Natural killer cell (primary cell): ENCODE data around the gene RALBP1. TPM values are rescaled to one million over a fixed set of nuclear protein-coding genes. Genes with fewer than 3 reads are reported as not detected.

Experiments used
- ATAC-seq, 3 donors: fragments of 150-1000 bp in 2 of 3; fragments of 200-7000 bp in 1 of 3; cut with Tn5 transposase; 1 replicate in 1 of 3; 2 replicates in 2 of 3; pipeline ENCODE4 v1.10.0; 2021; ENCODE audit warnings: mild to moderate bottlenecking in 2 of 3, moderate library complexity in 2 of 3
- DNase-seq, 2 donors: peaks; one replicate each; pipeline versions ENCODE4 v3.0.0 to v3.0.0-alpha.2; 2013 to 2021; ENCODE audit warnings: mixed read lengths in 1 of 2
- H3K27ac ChIP-seq: one replicate; pipeline ENCODE4 v1.5.1; 2013; ENCODE audit warnings: mild to moderate bottlenecking, low read length
- H3K27me3 ChIP-seq: one replicate; pipeline ENCODE4 v1.6.1; 2013; ENCODE audit warnings: low read length; ENCODE audit not compliant: control insufficient read depth, insufficient read depth
- H3K36me3 ChIP-seq: one replicate; pipeline ENCODE4 v1.6.1; 2013; ENCODE audit warnings: low read length; ENCODE audit not compliant: control insufficient read depth, insufficient read depth
- H3K4me1 ChIP-seq: one replicate; pipeline ENCODE4 v1.6.1; 2013; ENCODE audit warnings: low read length; ENCODE audit not compliant: control insufficient read depth, insufficient read depth
- H3K4me3 ChIP-seq: one replicate; pipeline ENCODE4 v1.5.1; 2013; ENCODE audit warnings: low read length
- H3K9me3 ChIP-seq: one replicate; pipeline ENCODE4 v1.6.1; 2013; ENCODE audit warnings: low read length; ENCODE audit not compliant: control insufficient read depth, insufficient read depth
- H3K27ac Mint-ChIP-seq, 2 donors: one replicate each; pipeline ENCODE4 v1.8.0; 2022; ENCODE audit warnings: mild to moderate bottlenecking in 2 of 2, mixed read lengths in 2 of 2, moderate library complexity in 1 of 2
- H3K27me3 Mint-ChIP-seq, 2 donors: one replicate each; pipeline ENCODE4 v1.8.0; 2022; ENCODE audit warnings: low read depth in 2 of 2, mixed read lengths in 2 of 2
- H3K36me3 Mint-ChIP-seq: one replicate; pipeline ENCODE4 v1.8.0; 2022; ENCODE audit warnings: mixed read lengths
- H3K4me1 Mint-ChIP-seq, 2 donors: one replicate each; pipeline ENCODE4 v1.8.0; 2022; ENCODE audit warnings: mixed read lengths in 2 of 2
- H3K4me3 Mint-ChIP-seq: one replicate; pipeline ENCODE4 v1.8.0; 2022; ENCODE audit warnings: mild to moderate bottlenecking, moderate library complexity, mixed read lengths
- H3K9me3 Mint-ChIP-seq, 2 donors: one replicate each; pipeline ENCODE4 v1.8.0; 2022; ENCODE audit warnings: mixed read lengths in 2 of 2
- CTCF ChIP-seq: fragments of 200-600 bp; IDR thresholded peaks from one replicate; pipeline ENCODE4 v1.8.0; 2022; ENCODE audit warnings: antibody characterized with exemption
- WGBS: methylation state at CpG from one replicate; pipeline ENCODE4 v1.1.7; 2013; ENCODE audit warnings: missing lambda C conversion rate; ENCODE audit not compliant: insufficient coverage; 5-methylcytosine and 5-hydroxymethylcytosine counted together
- intact Hi-C: fragments of 100-400 bp; cut with micrococcal nuclease; formaldehyde crosslinking; loops from one replicate; pipeline ENCODE4 v1.14.2; 2022
- total RNA-seq, 4 donors: library from RNA; stranded (reverse); fragments of 120-200 nt in 1 of 4; gene quantifications; one replicate each; pipeline versions ENCODE4 v1.2.3 to v1.2.4, GENCODE V29; 2013 to 2022

The RALBP1 gene
- total RNA-seq, 3 donors from 2014 or later (not counting 1 experiment from before 2014, with no cell fraction given) = 27.3 to 40.0 (median 33.4) TPM

DNA sequence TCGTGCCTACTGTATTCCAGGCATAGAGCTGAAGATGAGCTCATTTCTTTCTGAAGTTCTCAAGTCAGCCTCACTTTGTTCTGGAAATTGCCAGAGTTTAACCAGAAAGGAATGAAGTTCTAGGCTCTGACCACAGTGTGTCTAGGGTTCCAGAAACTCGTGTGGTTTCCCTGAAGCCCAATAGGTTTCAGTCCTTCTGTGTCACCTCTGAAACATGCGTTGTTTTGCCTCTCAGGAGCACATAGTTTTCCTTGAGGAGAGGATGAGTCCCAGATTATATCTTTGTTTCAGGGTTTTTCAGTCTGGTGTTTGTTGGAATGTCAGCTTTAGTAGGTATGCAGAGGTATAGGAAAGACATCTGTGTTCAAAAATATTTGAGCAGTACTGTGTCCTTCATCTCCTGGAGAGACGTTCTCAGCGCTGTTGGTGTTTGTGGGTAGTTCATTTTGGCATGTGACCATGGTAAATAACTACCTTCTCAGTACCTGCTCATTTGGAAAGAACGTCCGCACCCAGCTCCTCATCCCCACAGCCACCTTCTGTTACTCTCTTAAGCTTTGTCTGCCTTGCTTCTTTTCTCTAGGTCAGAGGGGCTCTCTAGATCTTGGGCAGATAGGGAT, 56.6 kb downstream of the RALBP1 start:
- Mint-ChIP-seq H3K9me3 (peaks cover 0 to 3% of the 10 kb centered on the region in 2 donors), H3K27ac (no peak overlapping the region)

GRCh38 chr18:9534844-9535243, 59.5 kb downstream of the RALBP1 start:
- WGBS = 97% methylated on average over 10 of the region's 11 CpGs
- Mint-ChIP-seq H3K4me3 (no peak overlapping the region), H3K27me3 (no peaks in the 10 kb centered on the region), H3K27ac (no peak overlapping the region), H3K4me1 (peaks cover 9 to 10% of the 10 kb centered on the region in 2 donors), H3K36me3 (peaks cover 16% of the 10 kb centered on the region), H3K9me3 (no peaks in the 10 kb centered on the region)
- Histone ChIP-seq H3K27ac (no peak overlapping the region), H3K36me3 (peaks cover 49% of the 10 kb centered on the region), H3K4me1 (no peaks in the 10 kb centered on the region), H3K27me3 (no peaks in the 10 kb centered on the region), H3K9me3 (no peaks in the 10 kb centered on the region), H3K4me3 (no peak overlapping the region)
- no peak for TF ChIP-seq CTCF
- no peak for DNase-seq
- intact Hi-C loops = no loop called here
- ATAC-seq = no peak

More for the DNA sequence above, 56.6 kb downstream of the RALBP1 start:
- H3K36me3 Mint-ChIP-seq = peaks cover 34% of the 10 kb centered on the region
- Histone ChIP-seq H3K36me3 (peaks cover 58% of the 10 kb centered on the region), H3K4me3 (no peak overlapping the region), H3K27ac (no peak overlapping the region), H3K4me1 (no peaks in the 10 kb centered on the region), H3K9me3 (no peaks in the 10 kb centered on the region), H3K27me3 (no peaks in the 10 kb centered on the region)
- intact Hi-C loops = no loop called here
- no peak for DNase-seq
- no peak for ATAC-seq
- peaks cover 10% of the 10 kb centered on the region in 2 donors for H3K4me1 Mint-ChIP-seq
- H3K4me3 Mint-ChIP-seq = no peak overlapping the region
- H3K27me3 Mint-ChIP-seq = no peaks in the 10 kb centered on the region
- WGBS = 99% methylated on average over 7 of the region's 7 CpGs
- TF ChIP-seq CTCF = no peak

DNA sequence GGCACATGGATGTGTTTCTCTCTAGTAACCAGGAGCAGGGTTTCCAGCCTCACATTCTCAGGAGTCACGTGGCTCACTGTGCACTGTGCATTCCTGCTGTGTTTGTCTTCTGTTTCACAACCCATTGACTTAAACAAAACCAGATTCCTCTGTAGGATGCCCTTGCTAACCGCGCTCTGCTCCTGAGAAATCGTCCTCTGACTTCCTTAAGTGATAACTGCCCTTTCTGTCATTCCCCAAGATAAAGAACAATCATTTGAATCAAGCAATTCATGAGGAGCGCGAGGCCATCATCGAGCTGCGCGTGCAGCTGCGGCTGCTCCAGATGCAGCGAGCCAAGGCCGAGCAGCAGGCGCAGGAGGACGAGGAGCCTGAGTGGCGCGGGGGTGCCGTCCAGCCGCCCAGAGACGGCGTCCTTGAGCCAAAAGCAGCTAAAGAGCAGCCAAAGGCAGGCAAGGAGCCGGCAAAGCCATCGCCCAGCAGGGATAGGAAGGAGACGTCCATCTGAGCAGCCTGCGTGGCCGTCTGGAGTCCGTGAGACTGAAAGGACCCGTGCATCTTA, 60.2 kb downstream of the RALBP1 start:
- Histone ChIP-seq H3K4me3 (no peak overlapping the region), H3K4me1 (no peaks in the 10 kb centered on the region), H3K9me3 (no peaks in the 10 kb centered on the region), H3K27ac (no peak overlapping the region), H3K36me3 (peaks cover 49% of the 10 kb centered on the region), H3K27me3 (no peaks in the 10 kb centered on the region)
- Mint-ChIP-seq H3K36me3 (peaks cover 16% of the 10 kb centered on the region), H3K4me1 (peaks cover 3% of the 10 kb centered on the region in 2 donors), H3K27ac (no peak overlapping the region), H3K9me3 (no peaks in the 10 kb centered on the region), H3K4me3 (no peak overlapping the region), H3K27me3 (no peaks in the 10 kb centered on the region)
- intact Hi-C loops = no loop called here
- DNase-seq (no peak), ATAC-seq (no peak)
- WGBS = 96% methylated on average over 27 of the region's 27 CpGs
- no peak for TF ChIP-seq CTCF
